PC-3 (cell line): ENCODE data around the gene SEC23A. TPM values are rescaled to one million over a fixed set of nuclear protein-coding genes. Genes with fewer than 3 reads are reported as not detected.

ENCODE experiments used
- ATAC-seq: fragments of 200-7000 bp; cut with Tn5 transposase; 2 replicates; pipeline ENCODE4 v1.9.1; 2020; ENCODE audit warnings: mild to moderate bottlenecking, moderate library complexity
- BruUV-seq: library from RNA; stranded (reverse); fragments of 400-500 nt; replicated peaks from 2 replicates; lab custom pipeline; 2021; lab: Mats Ljungman, UMichigan
- CTCF ChIA-PET: fragments of 300-600 bp; sonication (Branson Sonifier 250); formaldehyde crosslinking; loops from one replicate; lab custom pipeline; 2022; ENCODE audit warnings: antibody characterized with exemption; lab: Charles Lee
- POLR2A ChIA-PET: fragments of 300-600 bp; sonication (Branson Sonifier 250); formaldehyde crosslinking; loops from one replicate; lab custom pipeline; 2022; ENCODE audit warnings: antibody characterized with exemption; ENCODE audit not compliant: unreplicated experiment; lab: Charles Lee
- DNase-seq: peaks from one replicate; pipeline ENCODE4 v3.0.0-alpha.2; 2015
- H2AFZ ChIP-seq: fragments of 300-600 bp; sonication (generic); 2 replicates; pipeline ENCODE4 v1.6.0; 2016; ENCODE audit warnings: antibody characterized with exemption, low read length
- H3F3A ChIP-seq: fragments of 300-600 bp; sonication (generic); one replicate; pipeline ENCODE4 v1.6.0; 2017; ENCODE audit warnings: antibody characterized with exemption, low read length, control low read depth, mild to moderate bottlenecking; ENCODE audit not compliant: unreplicated experiment
- H3K27ac ChIP-seq: fragments of 300-600 bp; sonication (generic); 2 replicates; pipeline ENCODE4 v1.5.1; 2016; ENCODE audit warnings: mild to moderate bottlenecking, low read length
- H3K27me3 ChIP-seq: fragments of 300-600 bp; sonication (generic); 2 replicates; pipeline ENCODE4 v1.6.1; 2016; ENCODE audit warnings: low read length, mixed read lengths
- H3K36me3 ChIP-seq: fragments of 300-600 bp; sonication (generic); 2 replicates; pipeline ENCODE4 v1.6.1; 2016; ENCODE audit warnings: low read depth, mixed run types, low read length, mixed read lengths
- H3K4me1 ChIP-seq: fragments of 300-600 bp; sonication (generic); 2 replicates; pipeline ENCODE4 v1.5.1; 2016; ENCODE audit warnings: low read length; ENCODE audit not compliant: insufficient read depth
- H3K4me2 ChIP-seq: fragments of 300-600 bp; sonication (generic); 2 replicates; pipeline ENCODE4 v1.6.0; 2016; ENCODE audit warnings: low read length
- H3K4me3 ChIP-seq: fragments of 300-600 bp; sonication (generic); 2 replicates; pipeline ENCODE4 v1.5.1; 2016; ENCODE audit warnings: mild to moderate bottlenecking, low read length, mixed read lengths
- H3K79me2 ChIP-seq: fragments of 300-600 bp; sonication (generic); 2 replicates; pipeline ENCODE4 v1.6.1; 2017; ENCODE audit warnings: low read length, mixed read lengths
- H3K9ac ChIP-seq: fragments of 300-600 bp; sonication (generic); 2 replicates; pipeline ENCODE4 v1.6.0; 2016; ENCODE audit warnings: mild to moderate bottlenecking, low read length
- H3K9me2 ChIP-seq: fragments of 300-600 bp; sonication (generic); replicated peaks from 2 replicates; pipeline ENCODE4 v1.6.1; 2016; ENCODE audit warnings: mixed run types, low read length, mixed read lengths
- H3K9me3 ChIP-seq: fragments of 300-600 bp; sonication (generic); 2 replicates; pipeline ENCODE4 v1.6.1; 2016; ENCODE audit warnings: low read length, mixed read lengths
- H4K20me1 ChIP-seq: fragments of 300-600 bp; sonication (generic); 2 replicates; pipeline ENCODE4 v1.6.1; 2016; ENCODE audit warnings: low read length, mixed read lengths
- EZH2 ChIP-seq: fragments of 300-600 bp; sonication (generic); IDR thresholded peaks from one replicate; pipeline ENCODE4 v1.6.1; 2017; ENCODE audit warnings: antibody characterized with exemption, mild to moderate bottlenecking, low read length; ENCODE audit not compliant: unreplicated experiment
- EZH2phosphoT487 ChIP-seq: fragments of 300-600 bp; sonication (generic); IDR thresholded peaks from 2 replicates; pipeline ENCODE4 v1.6.1; 2018; ENCODE audit warnings: mild to moderate bottlenecking, antibody characterized with exemption, low read length, borderline replicate concordance
- intact Hi-C: fragments of 100-400 bp; cut with micrococcal nuclease; formaldehyde crosslinking; loops from 2 replicates; pipeline ENCODE4 v1.9.0; 2023
- total RNA-seq: library from RNA; depleted of rRNA; stranded (reverse); fragments of >200 nt; gene quantifications from 2 replicates; pipeline ENCODE4 v1.2.3, GENCODE V29; 2014
- TF ChIP-seq, protein P1 (sequence below): fragments of 300-600 bp; sonication (generic); conservative IDR thresholded peaks from 2 replicates; pipeline ENCODE4 v1.5.1; 2017; ENCODE audit warnings: antibody characterized with exemption, low read depth, mild to moderate bottlenecking, low read length

Gene SEC23A
- total RNA-seq, 1 experiment from 2014 or later = 67.0 TPM

DNA sequence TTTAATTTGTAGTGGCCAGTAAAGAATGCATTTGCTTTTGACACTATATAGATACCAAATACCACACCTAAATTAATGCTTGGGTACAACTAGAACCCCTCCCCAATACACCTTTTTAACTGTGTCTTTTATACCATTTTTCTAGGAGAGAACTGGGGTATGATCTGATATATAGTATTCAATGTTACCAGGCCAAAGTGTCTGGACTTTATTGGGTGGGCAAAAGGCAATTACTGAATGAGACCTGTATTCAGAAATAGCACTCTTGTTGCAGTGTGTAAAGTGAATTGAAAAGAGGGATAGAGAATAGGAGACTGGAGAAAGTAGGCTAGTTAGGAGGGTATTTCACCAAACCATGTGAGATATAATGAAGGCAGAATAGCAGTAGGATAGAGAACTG, 74.4 kb downstream of the SEC23A start:
- TF ChIP-seq EZH2 (no peak), EZH2phosphoT487 (no peak)
- TF ChIP-seq, protein P1, sequence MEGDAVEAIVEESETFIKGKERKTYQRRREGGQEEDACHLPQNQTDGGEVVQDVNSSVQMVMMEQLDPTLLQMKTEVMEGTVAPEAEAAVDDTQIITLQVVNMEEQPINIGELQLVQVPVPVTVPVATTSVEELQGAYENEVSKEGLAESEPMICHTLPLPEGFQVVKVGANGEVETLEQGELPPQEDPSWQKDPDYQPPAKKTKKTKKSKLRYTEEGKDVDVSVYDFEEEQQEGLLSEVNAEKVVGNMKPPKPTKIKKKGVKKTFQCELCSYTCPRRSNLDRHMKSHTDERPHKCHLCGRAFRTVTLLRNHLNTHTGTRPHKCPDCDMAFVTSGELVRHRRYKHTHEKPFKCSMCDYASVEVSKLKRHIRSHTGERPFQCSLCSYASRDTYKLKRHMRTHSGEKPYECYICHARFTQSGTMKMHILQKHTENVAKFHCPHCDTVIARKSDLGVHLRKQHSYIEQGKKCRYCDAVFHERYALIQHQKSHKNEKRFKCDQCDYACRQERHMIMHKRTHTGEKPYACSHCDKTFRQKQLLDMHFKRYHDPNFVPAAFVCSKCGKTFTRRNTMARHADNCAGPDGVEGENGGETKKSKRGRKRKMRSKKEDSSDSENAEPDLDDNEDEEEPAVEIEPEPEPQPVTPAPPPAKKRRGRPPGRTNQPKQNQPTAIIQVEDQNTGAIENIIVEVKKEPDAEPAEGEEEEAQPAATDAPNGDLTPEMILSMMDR = no peak
- Histone ChIP-seq H3K9me3 (no peaks in the 10 kb centered on the region), H2AFZ (no peak overlapping the region), H3K4me1 (no peaks in the 10 kb centered on the region), H3K4me3 (no peak overlapping the region), H3K9ac (no peak overlapping the region), H3K27me3 (no peaks in the 10 kb centered on the region), H3K36me3 (peaks cover 14% of the 10 kb centered on the region), H3K79me2 (no peaks in the 10 kb centered on the region), H3K4me2 (no peak overlapping the region), H3F3A (no peaks in the 10 kb centered on the region), H3K9me2 (no peaks in the 10 kb centered on the region), H4K20me1 (no peaks in the 10 kb centered on the region), H3K27ac (no peak overlapping the region)
- DNase-seq = no peak
- BruUV-seq = no TSS peak
- intact Hi-C loops = no loop called here
- no peak for ATAC-seq
- CTCF ChIA-PET = no interaction called here
- POLR2A ChIA-PET = no interaction called here

DNA sequence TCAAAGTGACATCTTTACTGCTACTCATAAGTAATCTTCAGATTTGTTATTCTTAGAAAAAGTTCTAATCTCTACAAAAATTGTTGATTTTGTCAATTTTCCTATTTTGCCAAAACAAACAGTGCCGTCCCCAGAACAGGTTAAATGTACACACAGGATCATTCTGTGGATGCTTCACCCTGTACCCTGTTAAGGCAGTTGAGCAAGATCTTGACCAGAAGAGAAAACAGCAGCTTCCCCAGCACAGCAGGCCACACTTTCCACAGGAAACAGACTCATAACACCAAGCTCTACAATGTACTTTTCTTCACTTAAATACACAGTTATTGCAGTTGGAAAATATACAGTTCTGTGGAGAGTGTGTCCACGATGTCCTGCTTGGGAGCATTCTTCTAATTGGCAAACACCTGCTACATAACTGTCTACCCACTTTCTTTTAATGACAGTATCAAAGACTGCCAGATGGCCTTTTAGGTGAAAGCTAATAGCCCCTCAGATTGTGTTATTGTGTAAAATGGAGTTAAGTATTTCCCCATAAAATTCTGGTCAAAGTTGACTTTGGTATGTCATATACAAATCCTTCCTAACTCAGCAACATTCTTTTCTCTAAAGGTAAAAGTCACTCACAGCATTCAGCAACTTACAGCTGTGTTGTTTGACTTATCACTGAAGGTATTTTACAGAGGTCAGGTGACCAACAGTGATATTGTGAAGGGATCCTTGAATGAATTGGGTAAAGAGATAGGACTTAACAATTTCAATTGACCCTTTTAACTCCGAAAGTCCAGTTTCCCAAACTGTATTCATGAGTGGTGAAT, 77.0 kb downstream of the SEC23A start:
- ATAC-seq (no peak), DNase-seq (no peak)
- Histone ChIP-seq H3K9ac (no peak overlapping the region), H3K4me2 (no peak overlapping the region), H3K27me3 (no peaks in the 10 kb centered on the region), H3K4me3 (no peak overlapping the region), H3K4me1 (no peaks in the 10 kb centered on the region), H3K9me2 (no peaks in the 10 kb centered on the region), H4K20me1 (no peaks in the 10 kb centered on the region), H2AFZ (no peak overlapping the region), H3K36me3 (no peaks in the 10 kb centered on the region; the same call in 1 of the 2 replicates), H3F3A (no peaks in the 10 kb centered on the region), H3K79me2 (no peaks in the 10 kb centered on the region), H3K27ac (no peak overlapping the region), H3K9me3 (no peaks in the 10 kb centered on the region)
- POLR2A ChIA-PET = no interaction called here
- CTCF ChIA-PET = interaction anchor here (0.6 kb wide), 1 partner anchor 402 kb away, joined by 3 read pairs; no protein-coding TSS in a partner anchor
- TF ChIP-seq, protein P1 = no peak
- TF ChIP-seq EZH2 (no peak), EZH2phosphoT487 (no peak)
- intact Hi-C loops = no loop called here
- no TSS peak for BruUV-seq

DNA sequence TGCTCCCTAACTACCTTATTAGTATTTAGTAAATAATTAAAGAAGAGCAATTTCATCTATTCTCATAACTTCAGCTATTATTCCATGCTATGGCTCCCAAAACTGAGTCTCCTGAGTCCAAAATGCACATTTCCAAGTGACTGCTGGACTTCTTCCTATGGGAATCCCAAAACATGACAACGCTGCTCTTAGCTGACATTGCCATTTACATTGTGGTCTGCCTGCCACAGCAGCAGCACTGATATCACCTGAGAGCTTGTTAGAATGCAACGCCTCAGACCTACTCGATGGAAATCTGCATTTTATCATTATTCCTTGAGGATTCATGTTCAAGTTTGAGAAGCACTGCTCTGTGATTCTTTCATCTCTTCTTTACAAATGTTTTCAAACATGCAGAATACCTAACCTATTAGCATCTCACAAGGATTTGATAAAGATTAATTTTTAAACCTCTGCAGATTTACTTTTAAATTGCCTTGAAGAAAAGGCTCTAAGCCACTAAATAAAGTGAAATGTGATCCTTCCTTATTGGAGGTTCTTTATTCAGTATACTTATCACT, 77.7 kb downstream of the SEC23A start:
- no TSS peak for BruUV-seq
- H3K9ac ChIP-seq = no peak overlapping the region
- H3K27me3 ChIP-seq = no peaks in the 10 kb centered on the region
- H4K20me1 ChIP-seq = no peaks in the 10 kb centered on the region
- no peaks in the 10 kb centered on the region for H3K9me2 ChIP-seq
- no peak overlapping the region for H3K4me3 ChIP-seq
- intact Hi-C loops = no loop called here
- no peaks in the 10 kb centered on the region for H3F3A ChIP-seq
- no peaks in the 10 kb centered on the region for H3K36me3 ChIP-seq
- no peak overlapping the region for H3K27ac ChIP-seq
- POLR2A ChIA-PET = no interaction called here
- ATAC-seq = no peak
- no peak overlapping the region for H2AFZ ChIP-seq
- no peaks in the 10 kb centered on the region for H3K4me1 ChIP-seq
- no peaks in the 10 kb centered on the region for H3K79me2 ChIP-seq
- no peak overlapping the region for H3K4me2 ChIP-seq
- no peak for DNase-seq
- CTCF ChIA-PET = interaction anchor here (0.6 kb wide), 1 partner anchor 402 kb away, joined by 3 read pairs; no protein-coding TSS in a partner anchor
- TF ChIP-seq EZH2phosphoT487 (no peak), EZH2 (no peak)
- TF ChIP-seq, protein P1 = no peak
- H3K9me3 ChIP-seq = no peaks in the 10 kb centered on the region
